GM06990 (cell line): ENCODE data around the gene SLC16A14.

Source experiments
- DNase-seq: peaks from one replicate; pipeline ENCODE4 v3.0.0-alpha.2; 2011; ENCODE audit not compliant: insufficient read length; ENCODE audit errors: extremely low read depth
- H3K27me3 ChIP-seq: replicated peaks from 2 replicates; pipeline ENCODE4 v1.6.0; 2011; ENCODE audit warnings: low read length; ENCODE audit not compliant: control insufficient read depth, insufficient read depth
- H3K36me3 ChIP-seq: 2 replicates; pipeline ENCODE4 v1.5.1; 2011; ENCODE audit warnings: low read length; ENCODE audit not compliant: control insufficient read depth, insufficient read depth
- H3K4me3 ChIP-seq: replicated peaks from 2 replicates; pipeline ENCODE4 v1.5.1; 2011; ENCODE audit warnings: low read depth, mild to moderate bottlenecking, control low read depth, low read length
- TF ChIP-seq, protein P1 (sequence below): IDR thresholded peaks from 2 replicates; pipeline ENCODE4 v1.5.1; 2011; ENCODE audit warnings: low read length, control low read depth, mild to moderate bottlenecking, inconsistent platforms; ENCODE audit not compliant: insufficient read depth, poor library complexity, severe bottlenecking

SLC16A14 gene

DNA sequence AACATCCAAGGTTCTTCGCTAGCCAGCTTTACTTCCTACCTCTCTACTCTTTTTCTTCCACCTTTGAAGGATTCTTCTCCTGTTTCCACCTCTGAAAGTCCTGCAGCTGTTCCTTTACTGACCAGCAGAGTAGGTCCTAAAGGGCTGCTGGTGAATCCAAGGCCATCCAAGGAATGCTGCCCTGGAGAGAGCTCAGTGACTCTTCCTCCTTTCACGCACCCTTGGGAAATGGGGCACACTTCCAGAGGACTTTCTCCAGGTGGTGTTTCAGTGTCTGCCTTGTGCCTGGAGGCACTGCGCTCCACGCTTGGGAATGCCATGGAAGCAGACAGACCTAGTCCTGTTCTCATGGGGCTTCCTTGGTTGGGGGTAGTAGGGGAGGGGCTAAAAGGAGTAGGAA lies 45.4 kb downstream of the SLC16A14 start:
- H3K27me3 ChIP-seq = no peaks in the 10 kb centered on the region
- no peaks in the 10 kb centered on the region for H3K36me3 ChIP-seq
- no peak for DNase-seq
- no peak overlapping the region for H3K4me3 ChIP-seq
- TF ChIP-seq, protein P1, sequence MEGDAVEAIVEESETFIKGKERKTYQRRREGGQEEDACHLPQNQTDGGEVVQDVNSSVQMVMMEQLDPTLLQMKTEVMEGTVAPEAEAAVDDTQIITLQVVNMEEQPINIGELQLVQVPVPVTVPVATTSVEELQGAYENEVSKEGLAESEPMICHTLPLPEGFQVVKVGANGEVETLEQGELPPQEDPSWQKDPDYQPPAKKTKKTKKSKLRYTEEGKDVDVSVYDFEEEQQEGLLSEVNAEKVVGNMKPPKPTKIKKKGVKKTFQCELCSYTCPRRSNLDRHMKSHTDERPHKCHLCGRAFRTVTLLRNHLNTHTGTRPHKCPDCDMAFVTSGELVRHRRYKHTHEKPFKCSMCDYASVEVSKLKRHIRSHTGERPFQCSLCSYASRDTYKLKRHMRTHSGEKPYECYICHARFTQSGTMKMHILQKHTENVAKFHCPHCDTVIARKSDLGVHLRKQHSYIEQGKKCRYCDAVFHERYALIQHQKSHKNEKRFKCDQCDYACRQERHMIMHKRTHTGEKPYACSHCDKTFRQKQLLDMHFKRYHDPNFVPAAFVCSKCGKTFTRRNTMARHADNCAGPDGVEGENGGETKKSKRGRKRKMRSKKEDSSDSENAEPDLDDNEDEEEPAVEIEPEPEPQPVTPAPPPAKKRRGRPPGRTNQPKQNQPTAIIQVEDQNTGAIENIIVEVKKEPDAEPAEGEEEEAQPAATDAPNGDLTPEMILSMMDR = no peak

DNA sequence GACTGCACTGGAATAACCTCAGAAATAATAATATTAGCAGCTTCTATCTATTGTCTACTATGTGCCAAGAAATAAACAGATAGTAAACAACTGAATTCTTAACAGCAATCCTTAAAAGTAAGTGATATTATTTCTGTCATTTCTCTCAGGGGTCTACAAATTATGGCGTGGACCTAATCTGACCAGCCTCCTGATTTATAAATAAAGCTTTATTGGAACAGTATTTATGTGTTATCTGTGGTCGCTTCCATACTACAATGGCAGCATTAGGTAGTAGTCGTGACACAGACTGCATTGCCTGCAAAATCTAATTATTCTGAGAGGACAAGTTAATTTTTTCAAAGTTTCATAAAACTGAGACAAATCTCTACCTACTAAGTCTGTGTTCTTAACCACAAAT lies 49.0 kb downstream of the SLC16A14 start:
- no peak overlapping the region for H3K4me3 ChIP-seq
- TF ChIP-seq, protein P1 = no peak
- H3K36me3 ChIP-seq = no peaks in the 10 kb centered on the region
- H3K27me3 ChIP-seq = no peaks in the 10 kb centered on the region
- no peak for DNase-seq

DNA sequence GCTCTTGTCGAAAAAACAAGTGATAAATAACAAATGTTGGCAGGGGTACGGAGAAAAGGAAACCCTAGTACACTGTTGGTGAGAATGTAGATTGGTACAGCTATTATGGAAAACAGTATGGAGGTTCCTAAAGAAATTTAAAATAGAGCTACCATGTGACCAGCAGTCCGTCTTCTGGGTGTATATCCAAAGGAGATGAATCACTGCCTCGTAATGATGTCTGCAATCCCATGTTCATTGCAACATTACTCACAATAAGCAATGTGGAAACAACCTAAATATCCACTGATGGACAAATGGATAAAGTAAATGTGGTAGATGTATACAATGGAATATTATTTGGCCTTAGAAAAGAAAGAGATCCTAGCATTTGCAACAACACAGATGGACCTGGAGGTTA lies 50.6 kb downstream of the SLC16A14 start:
- no peak for DNase-seq
- TF ChIP-seq, protein P1 = no peak
- Histone ChIP-seq H3K27me3 (no peaks in the 10 kb centered on the region), H3K4me3 (no peak overlapping the region), H3K36me3 (no peaks in the 10 kb centered on the region)

DNA sequence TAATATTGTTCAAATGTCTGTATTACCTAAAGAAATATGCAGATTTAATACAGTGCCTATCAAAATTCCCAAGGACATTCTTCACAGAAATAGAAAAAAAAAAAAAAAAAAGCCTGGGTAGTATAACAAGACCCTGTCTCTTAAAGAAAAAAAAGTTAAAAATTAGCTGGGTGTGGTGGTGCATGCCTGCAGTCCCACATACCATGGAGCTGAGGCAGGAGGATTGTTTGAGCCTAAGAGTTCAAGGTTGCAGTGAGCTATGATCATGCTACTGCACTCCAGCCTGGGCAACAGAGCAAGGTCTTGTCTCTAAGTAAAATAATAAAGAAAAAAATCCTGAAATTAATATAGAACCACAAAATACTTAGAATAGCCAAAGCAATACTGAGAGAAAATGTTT lies 51.9 kb downstream of the SLC16A14 start:
- H3K4me3 ChIP-seq = no peak overlapping the region
- no peaks in the 10 kb centered on the region for H3K36me3 ChIP-seq
- TF ChIP-seq, protein P1 = no peak
- no peaks in the 10 kb centered on the region for H3K27me3 ChIP-seq
- DNase-seq = no peak

DNA sequence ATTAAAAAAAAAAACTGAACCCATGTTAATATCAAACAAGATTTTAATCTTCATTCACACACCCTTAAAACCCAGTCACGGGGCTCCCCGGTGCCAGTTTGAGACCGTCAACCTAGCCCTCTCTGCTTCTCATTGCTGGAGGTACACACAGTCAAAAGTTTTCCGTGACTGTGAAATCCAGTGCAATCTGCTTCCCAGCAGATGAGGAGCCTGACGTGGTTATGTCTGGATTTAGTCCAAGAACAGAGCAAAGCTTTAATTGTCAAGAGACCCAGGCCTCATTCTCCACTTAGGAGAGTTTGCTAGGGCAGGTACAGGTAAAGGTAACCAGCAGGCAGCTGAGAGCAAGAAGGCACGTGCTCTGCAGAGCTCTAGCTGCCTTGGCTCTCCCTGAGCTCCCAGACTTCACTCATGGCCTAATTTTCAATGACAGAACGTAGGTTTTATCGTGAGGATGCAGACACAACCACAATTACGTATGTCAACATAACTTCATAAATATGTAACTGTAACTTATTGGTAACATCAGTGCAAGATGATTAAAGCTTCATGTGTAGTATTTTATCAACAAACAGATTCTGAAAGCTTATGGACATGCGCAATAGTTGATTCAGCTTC lies 56.3 kb downstream of the SLC16A14 start:
- no peaks in the 10 kb centered on the region for H3K27me3 ChIP-seq
- TF ChIP-seq, protein P1 = no peak
- no peak for DNase-seq
- no peak overlapping the region for H3K4me3 ChIP-seq
- no peaks in the 10 kb centered on the region for H3K36me3 ChIP-seq

DNA sequence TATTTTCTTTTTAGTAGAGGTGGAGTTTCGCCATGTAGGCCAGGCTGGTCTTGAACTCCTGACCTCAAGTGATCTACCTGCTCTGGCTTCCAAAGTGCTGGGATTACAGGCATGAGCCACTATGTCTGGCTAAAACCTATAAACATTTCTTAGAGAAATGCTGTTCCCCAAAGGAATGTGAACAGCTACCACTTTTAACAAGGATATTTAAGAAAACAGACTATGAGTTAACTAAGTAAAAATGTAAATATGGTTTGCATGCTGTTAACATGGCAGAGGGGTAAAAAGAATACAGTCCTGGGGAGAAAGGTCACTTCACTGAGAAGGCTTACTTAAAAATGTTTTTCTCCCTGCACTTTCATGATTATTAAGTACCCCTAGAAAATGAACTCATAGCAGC lies 57.1 kb downstream of the SLC16A14 start:
- DNase-seq = no peak
- H3K27me3 ChIP-seq = no peaks in the 10 kb centered on the region
- H3K36me3 ChIP-seq = no peaks in the 10 kb centered on the region
- H3K4me3 ChIP-seq = no peak overlapping the region
- TF ChIP-seq, protein P1 = no peak
